BLaER1 treated with 17β-estradiol and CSF1 and Interleukin-3, amounts not matched to agents 10 nM and 100 nM (cell line): ENCODE data around the gene SH3BP2.
A peak's percentile ranks its signal among the peaks of the same experiment; 100 is the strongest.

Experiments
- H3K27ac ChIP-seq, 11 experiments: shearing (Covaris generic); formaldehyde crosslinking; 2 replicates each; pipeline ENCODE4 v1.8.1; 2022
- H3K27me3 ChIP-seq, 11 experiments: shearing (Covaris generic); formaldehyde crosslinking; 2 replicates each; pipeline ENCODE4 v1.8.1; 2022
- H3K36me3 ChIP-seq, 11 experiments: shearing (Covaris generic); formaldehyde crosslinking; 2 replicates each; pipeline ENCODE4 v1.8.1; 2022
- H3K4me1 ChIP-seq, 10 experiments: shearing (Covaris generic); formaldehyde crosslinking; 2 replicates each; pipeline ENCODE4 v1.8.1; 2022
- H3K4me2 ChIP-seq, 11 experiments: shearing (Covaris generic); formaldehyde crosslinking; 2 replicates each; pipeline ENCODE4 v1.8.1; 2022
- H3K4me3 ChIP-seq, 10 experiments: shearing (Covaris generic); formaldehyde crosslinking; 2 replicates each; pipeline ENCODE4 v1.8.1; 2022
- H3K9ac ChIP-seq, 11 experiments: shearing (Covaris generic); formaldehyde crosslinking; 2 replicates each; pipeline ENCODE4 v1.8.1; 2022
- H3K9me3 ChIP-seq, 11 experiments: shearing (Covaris generic); formaldehyde crosslinking; replicated peaks in 1 of 11; 2 replicates each; pipeline ENCODE4 v1.8.1; 2022
- H4K20me1 ChIP-seq, 11 experiments: shearing (Covaris generic); formaldehyde crosslinking; 2 replicates each; pipeline ENCODE4 v1.8.1; 2022
- Cebpa-rat ChIP-seq, 11 experiments: shearing (Covaris generic); IDR thresholded peaks; 2 replicates each; pipeline ENCODE4 v1.8.1; 2022

Gene SH3BP2

GRCh38 chr4:2750719-2751605 is 41.9 kb upstream of the SH3BP2 start:
- Histone ChIP-seq H3K4me2 (peak overlapping the region in 1 of 11 experiments; percentile 46; a peak in 2 of 22 replicates), H3K27ac (no peak overlapping the region), H3K4me1 (peaks cover 61 to 84% (median 71%) of the 10 kb centered on the region in 10 experiments), H3K36me3 (peaks cover 23 to 58% (median 46%) of the 10 kb centered on the region in 11 experiments; a peak in 21 of 22 replicates), H3K9ac (no peak overlapping the region; a peak in 1 of 22 replicates), H3K9me3 (no peaks in the 10 kb centered on the region), H3K4me3 (no peak overlapping the region), H4K20me1 (peaks cover 65 to 99% (median 87%) of the 10 kb centered on the region in 11 experiments; a peak in 21 of 22 replicates), H3K27me3 (no peaks in the 10 kb centered on the region)
- no peak for TF ChIP-seq Cebpa-rat (IDR thresholded peaks at IDR 0.05)

- Histone ChIP-seq H3K4me2 (peak overlapping the region in 4 of 11 experiments; percentile 87 to 97 (median 93); a peak in 6 of 22 replicates), H4K20me1 (peaks cover 42 to 74% (median 64%) of the 10 kb centered on the region in 11 experiments; a peak in 21 of 22 replicates), H3K9me3 (no peaks in the 10 kb centered on the region), H3K36me3 (peaks cover 10 to 45% (median 33%) of the 10 kb centered on the region in 11 experiments; a peak in 19 of 22 replicates), H3K27me3 (no peaks in the 10 kb centered on the region), H3K4me1 (peaks cover 41 to 74% (median 56%) of the 10 kb centered on the region in 10 experiments), H3K9ac (no peak overlapping the region), H3K4me3 (no peak overlapping the region), H3K27ac (no peak overlapping the region)
- TF ChIP-seq Cebpa-rat (IDR thresholded peaks at IDR 0.05): no peak
These were observed 39.4 kb upstream of the SH3BP2 start for GRCh38 chr4:2753436-2753835.

GRCh38 chr4:2754848-2755819 is 37.8 kb upstream of the SH3BP2 start:
- Histone ChIP-seq H3K27me3 (no peaks in the 10 kb centered on the region), H4K20me1 (peaks cover 25 to 57% (median 48%) of the 10 kb centered on the region in 11 experiments; a peak in 20 of 22 replicates), H3K36me3 (peaks cover 10 to 36% (median 24%) of the 10 kb centered on the region in 11 experiments; a peak in 19 of 22 replicates), H3K27ac (peak overlapping the region; percentile 82 to 90 (median 88)), H3K4me2 (peak overlapping the region; percentile 79 to 97 (median 91)), H3K4me1 (peaks cover 27 to 57% (median 43%) of the 10 kb centered on the region in 10 experiments), H3K9ac (peak overlapping the region; percentile 86 to 95 (median 91)), H3K4me3 (peak overlapping the region; percentile 79 to 96 (median 88)), H3K9me3 (no peaks in the 10 kb centered on the region)
- TF ChIP-seq Cebpa-rat (IDR thresholded peaks at IDR 0.05): no peak

GRCh38 chr4:2755821-2756690 is 36.8 kb upstream of the SH3BP2 start, which contains the start of gene TNIP2:
Gene TNIP2, minus strand, starts transcription at chr4:2756336. Its CDS starts 47 bp downstream, at chr4:2756289.
- Histone ChIP-seq H3K4me1 (peaks cover 27 to 51% (median 40%) of the 10 kb centered on the region in 10 experiments), H3K4me3 (peak within 1 kb of the TSS; percentile 79 to 96 (median 88)), H3K36me3 (peaks cover 4 to 27% (median 17%) of the 10 kb centered on the region in 11 experiments; a peak in 19 of 22 replicates), H3K9me3 (no peaks in the 10 kb centered on the region), H4K20me1 (peaks cover 16 to 48% (median 39%) of the 10 kb centered on the region in 11 experiments; a peak in 20 of 22 replicates), H3K9ac (peak within 1 kb of the TSS; percentile 86 to 95 (median 91)), H3K27ac (peak within 1 kb of the TSS; percentile 82 to 90 (median 88)), H3K4me2 (peak within 1 kb of the TSS; percentile 79 to 97 (median 91)), H3K27me3 (no peaks in the 10 kb centered on the region)
- no peak for TF ChIP-seq Cebpa-rat (IDR thresholded peaks at IDR 0.05)

- peak overlapping the region in 2 of 11 experiments; percentile 52 to 56; a peak in 5 of 22 replicates for H3K9ac ChIP-seq
- no peaks in the 10 kb centered on the region for H3K9me3 ChIP-seq
- no peak for TF ChIP-seq Cebpa-rat (IDR thresholded peaks at IDR 0.05)
- H3K4me1 ChIP-seq: peaks cover 27 to 47% (median 36%) of the 10 kb centered on the region in 10 experiments
- H3K27me3 ChIP-seq: no peaks in the 10 kb centered on the region
- peak overlapping the region in 4 of 10 experiments; percentile 33 to 96 (median 62); a peak in 5 of 20 replicates for H3K4me3 ChIP-seq
- peaks cover 0 to 21% (median 15%) of the 10 kb centered on the region in 11 experiments; a peak in 19 of 22 replicates for H3K36me3 ChIP-seq
- H3K4me2 ChIP-seq: peak overlapping the region; percentile 65 to 80 (median 72)
- H4K20me1 ChIP-seq: peaks cover 10 to 40% (median 32%) of the 10 kb centered on the region in 11 experiments; a peak in 20 of 22 replicates
- H3K27ac ChIP-seq: 0 out of 22 replicates have a peak overlapping the region, but pooled peaks of 1 of the 11 experiments have one; percentile 5
These were observed 36.1 kb upstream of the SH3BP2 start for GRCh38 chr4:2756691-2757350.

- H4K20me1 ChIP-seq: peaks cover 4 to 34% (median 26%) of the 10 kb centered on the region in 11 experiments; a peak in 20 of 22 replicates
- H3K4me1 ChIP-seq: peaks cover 27 to 42% (median 33%) of the 10 kb centered on the region in 10 experiments
- no peak overlapping the region for H3K27ac ChIP-seq
- no peaks in the 10 kb centered on the region for H3K27me3 ChIP-seq
- H3K4me3 ChIP-seq: no peak overlapping the region
- peaks cover 0 to under 1% (median 0%) of the 10 kb centered on the region in 11 experiments; a peak in 1 of 22 replicates for H3K9me3 ChIP-seq
- H3K4me2 ChIP-seq: peak overlapping the region in 4 of 11 experiments; percentile 72 to 80 (median 76); a peak in 5 of 22 replicates
- no peak for TF ChIP-seq Cebpa-rat (IDR thresholded peaks at IDR 0.05)
- no peak overlapping the region for H3K9ac ChIP-seq
- H3K36me3 ChIP-seq: peaks cover 0 to 15% (median 11%) of the 10 kb centered on the region in 11 experiments; a peak in 18 of 22 replicates
These were observed 35.5 kb upstream of the SH3BP2 start for GRCh38 chr4:2757426-2757825.
